Right hindlimb (tissue), 1 donor: ENCODE results near the gene CREBRF.
"Not testable (repeated sequence)": the region's sequence is repeated elsewhere in the genome, so short reads cannot be mapped to it uniquely, and the experiment has no call there.

Experiments used
- DNase-seq: peaks from one replicate; pipeline ENCODE4 v3.0.0-alpha.2; 2018

The CREBRF gene

GRCh38 chr5:173089581-173089980 lies 33.4 kb downstream of the CREBRF start:
- no peak for DNase-seq

- DNase-seq: no peak
Observed at GRCh38 chr5:173090639-173091038, 34.5 kb downstream of the CREBRF start.

DNA sequence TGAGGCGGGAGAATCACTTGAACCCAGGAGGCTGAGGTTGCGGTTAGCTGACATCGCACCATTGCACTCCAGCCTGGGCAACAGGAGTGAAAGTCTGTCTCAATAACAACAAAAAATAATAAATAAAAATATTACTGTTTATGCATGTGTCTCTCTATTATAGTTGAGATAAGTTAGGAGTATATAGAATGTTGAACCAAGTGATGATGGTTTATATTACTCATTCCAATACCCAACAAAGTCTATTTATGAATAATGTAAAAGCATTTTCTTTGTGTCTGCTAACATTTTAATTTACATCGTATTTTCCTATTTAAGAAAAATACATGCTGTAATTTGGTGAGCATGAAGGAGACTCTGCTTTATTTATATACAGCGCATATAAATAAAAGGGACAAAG lies 35.8 kb downstream of the CREBRF start:
- no peak for DNase-seq

DNA sequence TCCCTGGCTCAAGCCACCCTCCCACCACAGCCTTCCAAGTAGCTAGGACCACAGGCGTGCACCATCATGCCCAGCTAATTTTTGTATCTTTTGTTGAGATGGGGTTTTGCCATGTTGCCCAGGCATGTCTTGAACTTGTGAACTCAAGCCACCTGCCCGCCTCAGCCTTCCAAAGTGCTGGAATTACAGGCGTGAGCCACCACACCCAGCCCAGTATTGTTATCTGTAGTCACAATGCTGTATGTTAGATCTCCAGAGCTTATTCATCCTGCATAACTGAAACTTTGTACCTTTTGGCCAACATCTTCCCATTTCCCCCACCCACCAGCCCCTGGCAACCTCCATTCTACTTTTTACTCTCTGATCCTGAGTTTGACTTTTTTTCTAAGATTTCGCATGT lies 37.5 kb downstream of the CREBRF start:
- no peak for DNase-seq

GRCh38 chr5:173094012-173094661 lies 38.0 kb downstream of the CREBRF start:
- DNase-seq: no peak

GRCh38 chr5:173098787-173099186 lies 42.6 kb downstream of the CREBRF start:
- no peak for DNase-seq

GRCh38 chr5:173099461-173099860 lies 43.3 kb downstream of the CREBRF start:
- DNase-seq: no peak

GRCh38 chr5:173101245-173101644 lies 45.1 kb downstream of the CREBRF start:
- no peak for DNase-seq

- no peak for DNase-seq
Observed at GRCh38 chr5:173103411-173103810, 47.3 kb downstream of the CREBRF start.

GRCh38 chr5:173108914-173109313 lies 52.8 kb downstream of the CREBRF start:
- DNase-seq: no peak

DNA sequence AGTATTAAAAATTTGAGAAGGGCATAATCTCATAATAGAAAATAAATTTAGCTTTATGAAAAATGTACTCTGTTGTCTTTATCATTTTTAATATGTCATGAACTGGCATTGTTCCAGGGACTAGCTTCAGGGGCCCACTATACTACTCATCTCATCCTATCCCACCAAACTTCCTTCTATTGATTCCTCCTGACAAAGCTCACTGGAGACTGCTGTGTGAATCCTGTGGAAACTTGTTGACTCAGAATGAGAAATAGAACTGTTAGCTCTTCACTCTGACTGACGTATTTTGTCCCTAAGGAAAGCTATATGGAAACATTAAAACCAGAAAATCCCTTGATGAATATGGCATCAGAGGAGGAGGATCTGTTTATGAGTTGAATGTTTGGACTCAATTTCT lies 58.4 kb downstream of the CREBRF start:
- DNase-seq: no peak

GRCh38 chr5:173119719-173120118 lies 63.6 kb downstream of the CREBRF start:
- DNase-seq: no peak

DNA sequence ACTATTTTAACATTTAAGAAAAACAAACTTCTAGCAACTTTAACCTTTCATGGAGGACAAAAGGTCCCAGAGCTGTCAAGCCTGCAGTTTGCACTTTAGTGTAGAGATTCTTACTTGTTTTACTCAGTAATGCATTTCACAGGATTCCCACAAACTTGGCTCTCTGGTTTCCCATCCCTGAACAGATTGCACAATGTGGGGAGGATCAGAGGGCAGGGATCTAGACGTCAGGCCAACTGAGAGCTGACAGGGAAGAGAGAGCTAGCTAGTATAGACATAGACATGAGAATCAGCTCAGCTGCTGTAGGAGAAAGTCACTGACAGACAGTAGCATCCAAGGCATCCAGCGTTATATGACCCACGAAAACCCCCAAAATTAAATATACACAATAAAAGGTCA lies 67.3 kb downstream of the CREBRF start:
- no peak for DNase-seq

- DNase-seq: not testable (repeated sequence)
Observed at GRCh38 chr5:173132166-173132565, 76.0 kb downstream of the CREBRF start.

DNA sequence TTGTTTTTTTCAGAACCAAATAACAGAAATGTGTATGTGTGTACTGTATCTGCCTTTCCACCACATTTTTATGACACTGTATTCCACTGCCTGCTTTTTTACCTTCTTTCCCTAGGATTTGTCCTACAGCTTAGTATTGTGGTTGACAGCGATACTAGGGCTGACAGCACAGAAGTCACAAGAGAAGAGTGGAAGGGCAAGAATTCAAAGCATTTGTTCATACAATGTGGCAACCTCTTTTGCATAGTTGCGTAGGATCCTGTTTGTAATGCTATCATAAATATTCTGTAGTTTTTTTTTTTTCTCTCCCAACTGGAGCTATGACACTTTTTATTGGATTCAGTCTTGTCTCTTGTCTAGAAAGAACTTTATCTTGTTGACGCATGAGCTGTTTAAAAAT lies 82.6 kb downstream of the CREBRF start:
- DNase-seq: no peak

DNA sequence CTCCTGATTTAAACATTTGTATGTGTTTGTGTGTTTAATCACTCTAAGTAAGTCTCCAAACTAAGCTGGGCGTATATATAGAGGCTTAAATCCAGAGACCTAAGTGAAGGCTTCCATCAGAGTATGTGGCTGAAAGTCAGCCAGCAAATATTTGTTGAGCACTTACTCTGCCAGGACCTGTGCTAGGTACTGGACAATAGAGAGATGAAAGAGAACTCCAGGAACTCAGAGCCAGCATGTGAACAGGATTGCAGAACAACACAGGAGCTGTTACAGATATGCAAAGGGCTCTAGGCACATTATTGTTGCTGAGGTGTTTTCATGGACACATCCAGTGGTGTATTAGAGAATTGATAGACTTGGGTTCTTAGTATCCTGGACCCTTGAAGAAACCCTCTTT lies 83.5 kb downstream of the CREBRF start:
- no peak for DNase-seq

DNA sequence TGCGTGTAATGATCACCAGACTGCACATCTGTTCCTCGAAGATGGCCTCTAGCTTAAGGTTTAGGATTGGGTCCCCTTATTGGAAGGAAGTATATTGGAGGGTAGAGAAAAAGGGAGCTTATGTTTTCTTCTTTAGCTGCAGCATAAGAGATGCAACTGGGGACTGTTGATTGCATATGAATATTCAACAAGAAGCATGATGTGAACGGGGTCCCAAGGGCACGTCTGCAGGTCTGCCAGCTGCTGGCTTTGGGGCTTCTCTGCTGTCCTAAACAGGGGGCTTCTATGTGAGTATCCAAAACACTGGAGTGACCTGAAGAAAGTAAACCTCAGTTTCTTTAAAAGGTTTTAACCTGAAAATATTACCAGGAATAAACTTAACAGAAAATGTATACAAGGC lies 84.6 kb downstream of the CREBRF start:
- DNase-seq: no peak

DNA sequence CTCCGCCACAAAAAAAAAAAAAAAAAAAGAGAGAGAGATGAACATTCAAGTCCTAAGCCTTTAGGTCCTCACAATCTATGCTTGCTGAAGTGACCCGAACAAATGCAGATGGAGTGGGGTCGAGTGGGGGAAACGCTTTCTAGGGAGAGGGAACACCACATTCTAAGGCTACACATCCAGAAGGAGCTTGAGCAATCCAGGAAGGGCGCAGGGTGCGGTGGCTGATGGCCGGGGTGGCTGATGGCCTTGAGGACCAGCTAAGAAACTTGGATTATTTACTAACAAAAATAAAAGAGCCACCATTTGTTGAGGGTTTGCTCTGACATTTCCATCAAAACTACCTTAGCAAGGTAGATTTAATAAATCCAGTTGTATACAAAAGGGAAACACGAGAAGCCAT lies 87.4 kb downstream of the CREBRF start:
- no peak for DNase-seq

- peak; percentile 96 for DNase-seq
Observed at GRCh38 chr5:173144200-173145176, 88.3 kb downstream of the CREBRF start, which contains the start of gene BNIP1. Gene BNIP1 (plus strand): TSS chr5:173144531. CDS start chr5:173144546, 15 bp downstream.

DNA sequence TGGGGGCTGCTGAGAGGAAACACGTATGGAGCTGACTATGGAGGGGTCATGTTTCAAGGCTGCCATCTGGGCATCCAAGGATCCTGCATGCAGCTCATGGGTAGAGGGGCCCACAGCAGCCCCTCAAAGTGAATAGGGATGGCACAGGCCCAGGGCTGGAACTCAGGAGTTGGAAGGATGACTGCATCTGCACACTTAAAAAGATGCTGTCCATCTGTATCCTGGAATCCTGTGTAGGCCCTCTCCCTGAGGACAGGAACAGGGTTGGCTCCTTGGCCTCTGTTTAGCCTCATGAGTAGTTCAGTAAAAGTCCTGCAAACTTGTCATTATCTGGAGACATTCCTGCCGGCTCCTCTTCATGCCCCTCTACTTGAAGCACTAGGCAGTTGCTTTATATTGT lies 92.2 kb downstream of the CREBRF start:
- no peak for DNase-seq

DNA sequence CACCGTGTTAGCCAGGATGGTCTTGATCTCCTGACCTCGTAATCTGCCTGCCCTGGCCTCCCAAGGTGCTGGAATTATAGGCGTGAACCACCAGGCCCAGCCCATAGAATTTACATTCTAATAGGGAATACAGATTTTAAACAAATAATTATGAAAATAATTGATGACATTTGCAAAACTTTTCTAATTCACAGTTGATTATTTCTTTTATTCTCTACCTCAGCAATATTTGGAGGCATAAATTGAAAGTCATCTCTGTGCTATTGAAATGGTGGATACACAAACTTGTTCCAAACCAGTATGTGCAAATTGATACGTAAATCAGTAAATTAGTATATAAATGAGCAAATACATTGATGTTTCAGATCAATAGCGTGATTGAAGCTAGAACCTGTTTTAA lies 96.4 kb downstream of the CREBRF start:
- no peak for DNase-seq

GRCh38 chr5:173153842-173154241 lies 97.7 kb downstream of the CREBRF start:
- DNase-seq: no peak

DNA sequence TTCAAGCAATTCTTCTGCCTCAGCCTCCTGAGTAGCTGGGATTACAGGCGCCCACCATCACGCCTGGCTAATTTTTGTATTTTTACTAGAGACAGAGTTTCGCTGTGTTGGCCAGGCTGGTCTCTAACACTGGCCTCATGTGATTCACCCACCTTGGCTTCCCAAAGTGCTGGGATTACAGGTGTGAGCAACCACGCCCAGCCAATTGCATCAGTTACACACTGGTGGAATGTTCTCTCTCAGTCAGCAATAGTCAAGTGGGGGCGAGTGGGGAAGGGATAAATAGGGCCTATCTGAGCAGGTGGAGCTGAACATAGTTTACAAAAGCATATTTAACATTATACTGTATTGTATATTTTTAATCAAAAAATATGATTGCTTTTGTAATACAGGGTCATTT lies 98.5 kb downstream of the CREBRF start:
- DNase-seq: not testable (repeated sequence)

DNA sequence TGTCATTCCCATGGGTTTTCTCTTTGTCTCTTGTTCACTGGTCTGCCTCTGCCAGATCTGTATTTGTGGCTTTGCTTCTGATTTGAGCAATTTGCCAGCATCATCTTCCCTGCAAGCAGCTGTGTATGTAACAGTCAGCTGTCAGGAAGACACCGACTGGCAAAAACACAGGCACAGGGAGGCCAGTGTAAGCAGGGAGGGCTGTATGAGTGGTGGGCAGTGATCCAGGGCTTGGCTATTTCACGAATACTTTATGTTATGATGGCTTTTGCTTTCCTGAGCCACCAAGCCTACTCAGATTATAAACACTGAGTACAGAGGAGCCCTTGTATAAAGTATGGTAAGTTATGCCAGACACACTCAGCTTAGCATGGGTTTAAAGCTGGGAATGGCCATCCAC lies 99.8 kb downstream of the CREBRF start:
- peak; percentile 40 for DNase-seq
